NOMO-1 treated with DMSO at 0.1 percent for 48 hours (cell line): Measurements from ENCODE around the gene FAM50B.

Experiments
- DNase-seq: peaks from one replicate; lab custom pipeline; 2025; ENCODE audit not compliant: unreplicated experiment; lab: John Stamatoyannopoulos, UW

Gene FAM50B

DNA sequence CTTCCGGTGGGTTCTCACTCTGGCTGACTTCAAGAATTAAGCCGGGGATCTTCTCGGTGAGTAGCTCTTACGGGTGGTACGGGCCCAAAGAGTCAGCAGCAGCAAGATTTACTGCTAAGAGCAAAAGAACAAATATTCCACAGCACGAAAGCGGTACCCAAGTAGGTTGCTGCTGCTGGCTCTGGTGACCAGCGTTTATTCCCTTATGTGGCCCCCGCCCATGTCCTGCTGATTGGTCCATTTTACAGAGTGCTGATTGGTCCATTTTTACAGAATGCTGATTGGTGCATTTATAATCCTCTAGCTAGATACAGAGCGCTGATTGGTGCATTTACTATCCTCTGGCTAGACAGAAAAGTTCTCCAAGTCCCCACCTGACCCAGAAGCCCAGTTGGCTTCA is 44.3 kb downstream of the FAM50B start:
- DNase-seq: no peak

DNA sequence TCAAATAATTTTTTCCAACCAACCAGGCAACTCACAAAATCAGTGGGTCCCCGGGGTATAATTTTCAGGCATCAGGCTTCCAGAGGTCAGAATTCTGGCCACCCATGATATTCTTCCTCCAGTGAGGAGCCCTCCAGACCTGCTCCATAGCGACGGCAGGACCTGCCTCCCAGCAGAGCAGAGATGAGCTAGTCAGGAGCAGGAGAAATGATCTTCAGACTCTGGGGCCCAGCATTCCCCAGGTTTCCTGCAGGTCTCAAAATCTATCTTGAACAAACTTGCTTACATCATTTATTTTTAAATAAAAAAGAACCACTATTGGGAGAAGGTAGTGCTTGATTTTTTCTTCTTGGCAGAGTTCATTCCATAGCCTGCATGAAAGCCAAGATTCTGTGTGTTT is 44.7 kb downstream of the FAM50B start:
- no peak for DNase-seq

DNA sequence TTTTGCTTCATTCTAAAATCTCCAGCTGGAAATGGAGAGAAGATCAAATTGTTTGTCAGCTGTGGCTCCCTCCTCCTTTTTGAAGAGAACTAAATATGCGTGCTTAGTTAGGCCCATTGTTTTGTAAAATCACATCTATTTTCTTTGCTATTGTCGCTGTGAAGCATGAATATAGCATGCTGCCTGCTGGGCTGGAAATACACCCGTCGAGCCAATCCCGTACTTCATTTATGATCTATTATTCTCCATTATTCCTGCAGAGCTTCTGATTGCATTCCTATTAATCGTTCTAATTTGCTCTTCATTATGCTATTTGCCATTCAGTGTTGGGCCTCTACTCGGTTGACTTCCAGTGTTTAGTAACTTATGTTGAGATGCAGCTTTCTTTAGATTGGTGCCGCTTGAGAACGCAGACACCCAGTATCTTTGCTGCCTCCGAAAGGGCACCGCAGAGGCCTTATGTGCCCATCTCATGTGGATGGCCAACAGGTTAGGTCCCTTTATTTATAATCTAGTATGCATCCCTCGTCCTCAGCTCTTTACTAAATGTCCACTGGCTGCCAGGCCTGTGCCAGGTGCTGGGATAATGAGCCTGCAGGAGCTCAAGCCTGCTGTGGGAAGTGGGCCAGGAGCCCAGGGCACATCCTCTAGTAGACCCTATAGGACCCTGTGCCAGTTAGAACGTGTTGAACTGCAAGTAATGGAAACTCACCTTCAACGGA is 45.6 kb downstream of the FAM50B start:
- no peak for DNase-seq

DNA sequence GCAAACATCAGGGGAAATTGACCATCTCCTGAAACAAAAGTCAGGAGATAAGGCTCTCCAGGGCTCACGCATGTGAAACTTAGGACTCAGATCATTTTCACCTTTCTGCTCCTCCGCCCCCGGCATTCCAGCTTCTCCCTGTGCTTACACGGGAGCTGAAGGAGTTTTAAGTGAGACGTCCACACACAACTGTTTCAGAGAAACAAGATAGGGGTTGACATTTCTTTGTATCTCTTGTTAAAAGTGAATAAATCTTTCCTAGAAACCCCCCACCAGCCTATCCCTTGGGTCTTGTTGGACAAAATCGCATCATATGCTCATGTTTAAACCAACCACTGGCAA is 46.1 kb downstream of the FAM50B start:
- DNase-seq: no peak

DNA sequence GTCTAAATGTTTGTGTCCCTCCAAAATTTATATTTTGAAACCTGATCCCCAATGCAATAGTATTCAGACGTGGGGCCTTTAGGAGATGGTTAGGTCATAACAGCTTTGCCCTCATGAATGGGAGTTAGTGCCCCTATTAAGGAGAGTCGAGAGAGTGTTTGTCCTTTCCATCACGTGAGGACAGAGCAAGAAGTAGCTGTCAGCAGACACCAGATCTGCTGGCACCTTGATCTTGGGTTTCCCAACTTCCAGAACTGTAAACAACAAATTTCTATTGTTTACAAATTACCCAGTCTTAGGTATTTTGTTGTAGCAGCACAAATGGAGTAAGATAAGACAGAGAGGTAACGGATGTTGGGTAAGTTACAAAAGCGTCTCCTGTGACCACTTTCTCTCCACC is 46.6 kb downstream of the FAM50B start:
- DNase-seq: no peak

DNA sequence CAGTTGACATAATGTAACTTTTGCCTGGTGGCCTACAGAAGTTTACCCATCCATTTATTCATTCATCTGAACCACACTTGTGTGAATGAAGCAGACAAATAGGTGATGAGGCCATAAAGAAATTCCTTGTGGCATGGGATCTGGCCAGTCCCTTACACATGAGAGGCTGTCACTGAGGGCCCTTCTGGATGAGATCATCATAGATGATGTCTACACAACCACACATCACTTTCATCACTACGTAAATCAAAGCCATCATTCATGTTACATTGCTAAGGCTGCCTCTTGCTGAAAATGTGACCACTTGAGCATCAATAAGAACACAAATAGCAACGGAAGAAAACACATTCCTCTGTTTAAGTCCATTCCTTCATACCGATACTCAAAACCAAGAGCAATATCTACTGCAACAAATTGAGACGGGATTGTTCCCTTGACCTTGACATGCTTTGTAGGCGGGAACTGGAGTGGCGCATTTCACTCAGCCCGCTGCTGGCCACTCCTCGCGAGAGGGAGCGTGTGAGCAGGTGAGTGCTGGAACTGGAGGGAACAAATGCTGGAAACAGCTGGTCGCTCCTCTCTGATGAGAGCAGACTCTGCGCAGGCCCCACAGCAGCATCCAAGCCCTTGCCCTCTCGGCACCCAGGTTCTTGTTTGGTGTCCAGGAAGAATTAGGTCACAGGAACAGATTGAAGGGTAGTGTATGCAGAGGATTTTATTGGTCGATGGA is 49.3 kb downstream of the FAM50B start:
- no peak for DNase-seq

DNA sequence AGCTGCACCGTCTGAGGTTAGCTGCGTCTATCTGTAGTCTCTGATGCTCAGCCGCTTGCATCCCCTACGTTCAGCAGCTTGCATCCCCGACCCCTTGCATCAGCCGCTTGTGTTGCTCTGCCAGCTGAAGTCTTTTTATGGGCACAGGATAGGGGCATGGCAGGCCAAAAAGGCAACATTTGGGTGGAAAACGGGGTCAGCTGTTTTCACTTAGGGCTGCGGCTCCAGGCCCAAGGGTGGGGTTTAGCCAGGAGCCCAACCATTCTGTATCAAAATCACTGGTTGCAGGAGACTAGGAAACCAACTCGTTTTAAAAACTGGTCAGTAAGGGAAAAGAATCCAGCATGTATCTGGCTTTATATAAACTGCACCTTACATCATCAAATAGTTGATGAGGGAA is 49.9 kb downstream of the FAM50B start:
- no peak for DNase-seq

DNA sequence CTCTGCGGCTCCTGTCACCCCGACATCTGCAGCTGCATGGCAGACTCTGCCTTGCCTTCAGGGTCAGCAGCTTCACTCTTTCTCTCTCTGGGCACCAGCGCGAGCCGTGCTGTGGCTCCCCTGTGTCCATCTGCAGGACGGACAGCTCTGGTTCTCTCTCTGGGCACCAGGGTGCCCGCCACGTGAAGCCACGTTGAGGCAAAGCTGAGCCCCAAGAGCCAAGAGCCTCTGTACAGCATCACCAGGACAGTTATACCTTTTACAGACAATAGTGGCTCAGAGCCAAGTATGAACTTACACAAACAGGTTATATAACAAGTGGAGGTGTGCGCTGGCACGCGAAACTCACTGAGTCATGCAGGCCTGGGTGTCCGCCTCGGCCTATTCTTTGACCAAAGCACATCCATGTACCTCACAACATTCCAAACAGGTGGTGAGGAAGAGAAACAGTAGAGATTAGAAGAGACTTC is 50.8 kb downstream of the FAM50B start:
- DNase-seq: no peak
